ENCODE measurements around the gene PTPRD. TPM values are rescaled to one million over a fixed set of nuclear protein-coding genes. Genes with fewer than 3 reads are reported as not detected.

PTPRD gene
- total RNA-seq, 2 experiments from 2014 or later = 0.03 TPM; not detected in 1

DNA sequence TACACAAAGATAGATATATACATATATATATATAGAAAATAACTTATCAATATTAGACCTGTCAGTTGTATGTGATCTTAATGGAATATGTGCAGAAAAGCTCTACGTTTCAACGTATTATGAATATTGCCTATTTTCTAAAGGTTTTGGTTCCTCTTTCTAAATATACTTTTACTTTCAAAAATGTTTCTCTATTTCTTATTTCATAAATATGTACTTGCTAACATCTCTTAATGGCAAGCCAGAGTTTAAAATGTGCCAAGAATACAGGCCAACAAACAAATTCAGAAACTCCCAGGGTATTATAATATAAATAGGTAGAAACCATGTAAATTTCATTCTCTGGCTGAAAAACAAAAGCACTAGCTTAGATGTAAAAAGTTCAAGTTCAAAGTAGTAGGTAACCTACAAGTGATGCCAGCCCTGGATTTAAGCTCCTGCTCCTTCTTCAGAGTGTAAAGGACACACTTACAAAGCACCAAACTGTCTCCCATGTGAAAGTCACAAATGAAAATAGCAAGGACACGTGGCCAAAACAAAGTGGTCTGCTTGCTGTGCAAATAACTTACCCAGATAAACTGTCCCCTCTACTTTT is 2128.1 kb downstream of the PTPRD start:
- Histone ChIP-seq H3K4me2 (ENCODE audit: low read length) (no peak overlapping the region), H3K9me3 (ENCODE audit: low read length) (no peaks in the 10 kb centered on the region), H2AFZ (ENCODE audit: low read length) (no peak overlapping the region), H3K27ac (ENCODE audit: low read depth, low read length, poor library complexity, severe bottlenecking) (no peak overlapping the region), H4K20me1 (ENCODE audit: insufficient read depth, low read length) (no peaks in the 10 kb centered on the region), H3K36me3 (ENCODE audit: insufficient read depth, low read length) (no peaks in the 10 kb centered on the region), H3K79me2 (ENCODE audit: insufficient read depth, low read depth, low read length) (no peaks in the 10 kb centered on the region), H3K4me1 (ENCODE audit: insufficient read depth, low read length, poor library complexity, severe bottlenecking) (no peaks in the 10 kb centered on the region), H3K4me3 (ENCODE audit: low read depth, low read length, poor library complexity, severe bottlenecking) (no peak overlapping the region), H3K9me2 (ENCODE audit: insufficient read depth, low read length) (no peaks in the 10 kb centered on the region)
- BruUV-seq (replicated peaks) = no TSS peak
- TF ChIP-seq EZH2phosphoT487 (IDR thresholded peaks at IDR 0.05; ENCODE audit: borderline replicate concordance, low read depth, low read length) (no peak), CTCF (conservative IDR thresholded peaks at IDR 0.05; ENCODE audit: low read length) (no peak)
- DNase-seq (ENCODE audit: low spot score) = no peak
- intact Hi-C loops (cut with micrococcal nuclease; ENCODE audit: unreplicated experiment) = no loop called here
- ChIA-PET CTCF (ENCODE audit: unreplicated experiment) (no interaction called here), POLR2A (interaction anchor here (0.7 kb wide), 1 partner anchor 94 kb away, joined by 5 read pairs; no protein-coding TSS in a partner anchor)

GRCh38 chr9:8477450-8477849 is 2135.4 kb downstream of the PTPRD start:
- Histone ChIP-seq H3K79me2 (ENCODE audit: insufficient read depth, low read depth, low read length) (no peaks in the 10 kb centered on the region), H4K20me1 (ENCODE audit: insufficient read depth, low read length) (no peaks in the 10 kb centered on the region), H3K9me2 (ENCODE audit: insufficient read depth, low read length) (no peaks in the 10 kb centered on the region), H3K4me3 (ENCODE audit: low read depth, low read length, poor library complexity, severe bottlenecking) (no peak overlapping the region), H3K36me3 (ENCODE audit: insufficient read depth, low read length) (no peaks in the 10 kb centered on the region), H3K4me2 (ENCODE audit: low read length) (no peak overlapping the region), H3K9me3 (ENCODE audit: low read length) (no peaks in the 10 kb centered on the region), H3K4me1 (ENCODE audit: insufficient read depth, low read length, poor library complexity, severe bottlenecking) (no peaks in the 10 kb centered on the region), H3K27ac (ENCODE audit: low read depth, low read length, poor library complexity, severe bottlenecking) (no peak overlapping the region), H2AFZ (ENCODE audit: low read length) (no peak overlapping the region)
- intact Hi-C loops (cut with micrococcal nuclease; ENCODE audit: unreplicated experiment) = no loop called here
- ChIA-PET POLR2A (interaction anchor here (1.3 kb wide), 1 partner anchor 15 kb away, joined by 4 read pairs; no protein-coding TSS in a partner anchor), CTCF (ENCODE audit: unreplicated experiment) (no interaction called here)
- no peak for DNase-seq (ENCODE audit: low spot score)
- TF ChIP-seq EZH2phosphoT487 (IDR thresholded peaks at IDR 0.05; ENCODE audit: borderline replicate concordance, low read depth, low read length) = no peak
- no peak for TF ChIP-seq CTCF (conservative IDR thresholded peaks at IDR 0.05; ENCODE audit: low read length)
- no TSS peak for BruUV-seq (replicated peaks)

- Histone ChIP-seq H3K27ac (ENCODE audit: low read depth, low read length, poor library complexity, severe bottlenecking) (no peak overlapping the region), H3K4me1 (ENCODE audit: insufficient read depth, low read length, poor library complexity, severe bottlenecking) (no peaks in the 10 kb centered on the region), H4K20me1 (ENCODE audit: insufficient read depth, low read length) (no peaks in the 10 kb centered on the region), H3K79me2 (ENCODE audit: insufficient read depth, low read depth, low read length) (no peaks in the 10 kb centered on the region), H2AFZ (ENCODE audit: low read length) (no peak overlapping the region), H3K4me3 (ENCODE audit: low read depth, low read length, poor library complexity, severe bottlenecking) (no peak overlapping the region), H3K36me3 (ENCODE audit: insufficient read depth, low read length) (no peaks in the 10 kb centered on the region), H3K4me2 (ENCODE audit: low read length) (no peak overlapping the region), H3K9me2 (ENCODE audit: insufficient read depth, low read length) (no peaks in the 10 kb centered on the region), H3K9me3 (ENCODE audit: low read length) (no peaks in the 10 kb centered on the region)
- intact Hi-C loops (cut with micrococcal nuclease; ENCODE audit: unreplicated experiment) = no loop called here
- no peak for TF ChIP-seq CTCF (conservative IDR thresholded peaks at IDR 0.05; ENCODE audit: low read length)
- no peak for TF ChIP-seq EZH2phosphoT487 (IDR thresholded peaks at IDR 0.05; ENCODE audit: borderline replicate concordance, low read depth, low read length)
- ChIA-PET CTCF (ENCODE audit: unreplicated experiment) (no interaction called here), POLR2A (no interaction called here)
- DNase-seq (ENCODE audit: low spot score) = no peak
- BruUV-seq (replicated peaks) = no TSS peak
Observed at GRCh38 chr9:8474937-8475336, 2137.9 kb downstream of the PTPRD start.

Data from OCI-LY7 (cell line).